H1 (cell line): Measurements from ENCODE around the gene ANGPTL2.

Experiments used
- CHD1 ChIP-seq: IDR thresholded peaks from 2 replicates; pipeline ENCODE4 v1.6.1; 2012; ENCODE audit warnings: low read depth, low read length, improper control_type of control experiment
- HDAC6 ChIP-seq: IDR thresholded peaks from one replicate; pipeline ENCODE4 v1.7.1; 2012; ENCODE audit warnings: low read depth, mild to moderate bottlenecking, inconsistent platforms, low read length, moderate library complexity
- POLR2A ChIP-seq, 2 experiments: IDR thresholded peaks; 1 replicate in 1 of 2; 2 replicates in 1 of 2; pipeline ENCODE4 v1.6.1; 2011; ENCODE audit warnings: low read depth in 2 of 2, low read length in 2 of 2, mild to moderate bottlenecking in 2 of 2; ENCODE audit errors: control extremely low read depth in 1 of 2
- POLR2AphosphoS5 ChIP-seq: IDR thresholded peaks from 2 replicates; pipeline ENCODE4 v1.6.1; 2011; ENCODE audit warnings: low read depth, low read length
- SIRT6 ChIP-seq: IDR thresholded peaks from one replicate; pipeline ENCODE4 v1.7.1; 2012; ENCODE audit warnings: low read length, inconsistent platforms

- TF ChIP-seq CHD1 (no peak), POLR2AphosphoS5 (no peak), POLR2A (IDR thresholded peaks at IDR 0.05; ENCODE audit: control extremely low read depth in 1 of 2, low read depth in 2 of 2, low read length in 2 of 2) (no peak), HDAC6 (no peak), SIRT6 (no peak)
Observed at GRCh38 chr9:127088724-127089615, 33.5 kb downstream of the ANGPTL2 start.
